GM12873 (cell line): Measurements from ENCODE around the gene PROSER3.

Source experiments
- CTCF ChIP-seq: IDR thresholded peaks from 2 replicates; pipeline ENCODE4 v1.5.1; 2012; ENCODE audit warnings: low read depth, mild to moderate bottlenecking, moderate library complexity, low read length, control low read depth; ENCODE audit not compliant: insufficient read depth; ENCODE audit errors: missing control alignments

Gene PROSER3

GRCh38 chr19:35760711-35761349 lies 2.9 kb downstream of the PROSER3 start:
- TF ChIP-seq CTCF: no peak

- no peak for TF ChIP-seq CTCF
Observed at GRCh38 chr19:35764432-35765315, 6.7 kb downstream of the PROSER3 start.

GRCh38 chr19:35766571-35767104 lies 8.7 kb downstream of the PROSER3 start:
- TF ChIP-seq CTCF: no peak

GRCh38 chr19:35767288-35768081 lies 9.5 kb downstream of the PROSER3 start:
- TF ChIP-seq CTCF: no peak

GRCh38 chr19:35768082-35768421 lies 10.1 kb downstream of the PROSER3 start:
- no peak for TF ChIP-seq CTCF

GRCh38 chr19:35773020-35773806 lies 15.2 kb downstream of the PROSER3 start:
- TF ChIP-seq CTCF: no peak
